ENCODE results near the gene CD63.

CD63 gene

DNA sequence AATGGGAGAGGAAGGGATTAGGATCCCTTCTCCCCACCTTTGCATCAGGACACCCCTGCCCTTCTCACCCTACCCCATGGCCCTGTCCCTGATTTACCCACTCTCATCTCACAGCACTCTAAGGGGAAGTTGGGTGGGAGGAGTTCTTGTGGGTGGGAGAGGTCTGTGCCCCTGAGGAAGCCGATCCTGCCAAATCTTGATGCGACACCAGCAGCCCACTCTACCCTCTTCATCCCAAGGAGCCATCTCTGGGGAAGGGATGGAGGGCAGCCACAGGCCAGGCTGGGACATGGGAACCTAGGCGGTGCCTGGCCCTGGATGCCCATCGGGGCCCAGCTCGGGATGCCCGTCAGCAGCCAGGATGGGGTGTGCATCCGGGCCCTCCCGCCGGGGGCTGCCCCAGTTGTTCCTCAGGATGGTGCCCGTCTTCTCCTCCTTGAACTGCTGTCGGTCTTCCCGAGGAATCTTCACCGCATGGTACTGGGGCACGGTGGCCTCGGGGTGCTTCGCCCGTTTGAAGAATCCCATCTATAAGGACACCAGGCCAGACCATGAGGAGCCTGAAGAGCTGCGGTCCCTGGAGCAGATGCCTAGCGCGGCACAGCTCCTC lies 43.9 kb downstream of the CD63 start:
- no peak for DNase-seq

- DNase-seq: no peak
Measured at GRCh38 chr12:55683676-55684075, 45.1 kb downstream of the CD63 start.

GRCh38 chr12:55682087-55682796 lies 46.6 kb downstream of the CD63 start:
- DNase-seq: no peak

DNA sequence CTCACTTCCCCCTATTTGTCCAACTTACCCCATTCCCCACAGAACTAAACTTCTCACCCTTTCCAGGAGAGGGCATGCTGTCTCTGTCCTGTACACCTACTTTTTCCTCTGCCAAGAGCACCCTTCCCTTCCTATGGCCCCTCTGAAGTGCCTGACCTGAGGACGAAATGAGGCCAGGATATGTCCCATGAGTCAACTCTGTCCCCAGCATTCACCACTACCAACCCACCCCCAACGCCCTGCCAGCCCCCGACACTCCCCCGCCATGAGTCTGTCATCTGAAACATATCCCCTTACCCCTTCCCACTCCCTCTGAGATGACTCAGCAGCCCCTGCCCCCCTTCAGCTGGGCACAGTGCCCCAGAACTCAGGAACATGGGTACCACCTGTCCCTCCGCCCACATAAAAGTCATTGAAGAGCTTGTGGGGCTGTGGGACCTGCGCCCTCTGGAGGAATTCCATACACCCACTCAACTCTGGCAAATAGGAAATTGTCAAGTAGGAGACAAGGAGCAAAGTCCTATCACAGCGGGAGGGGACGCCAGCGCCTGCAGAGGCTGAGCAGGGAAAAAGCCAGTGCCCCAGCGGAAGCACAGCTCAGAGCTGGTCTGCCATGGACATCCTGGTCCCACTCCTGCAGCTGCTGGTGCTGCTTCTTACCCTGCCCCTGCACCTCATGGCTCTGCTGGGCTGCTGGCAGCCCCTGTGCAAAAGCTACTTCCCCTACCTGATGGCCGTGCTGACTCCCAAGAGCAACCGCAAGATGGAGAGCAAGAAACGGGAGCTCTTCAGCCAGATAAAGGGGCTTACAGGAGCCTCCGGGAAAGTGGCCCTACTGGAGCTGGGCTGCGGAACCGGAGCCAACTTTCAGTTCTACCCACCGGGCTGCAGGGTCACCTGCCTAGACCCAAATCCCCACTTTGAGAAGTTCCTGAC lies 47.4 kb downstream of the CD63 start:
- DNase-seq: no peak

- no peak for DNase-seq
Measured at GRCh38 chr12:55679691-55680090, 49.1 kb downstream of the CD63 start.

DNA sequence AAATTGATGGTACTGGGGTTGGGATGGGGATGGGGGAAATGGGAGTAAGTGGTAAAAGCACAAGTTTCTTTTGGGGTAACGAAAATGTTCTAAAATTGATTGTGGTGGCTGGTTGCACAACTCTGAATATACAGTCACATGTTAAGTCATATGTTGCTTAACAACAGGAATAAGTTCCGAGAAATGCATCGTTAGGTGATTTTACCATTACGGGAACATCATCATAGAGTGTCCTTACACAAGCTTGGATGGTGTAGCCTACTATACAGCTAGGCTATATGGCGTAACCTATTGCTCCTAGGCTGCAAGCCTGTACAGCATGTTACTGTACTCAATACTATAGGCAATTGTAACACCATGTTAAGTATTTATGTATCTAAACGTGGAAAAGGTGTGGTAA lies 52.1 kb downstream of the CD63 start:
- no peak for DNase-seq

- no peak for DNase-seq
Measured at GRCh38 chr12:55675666-55676065, 53.1 kb downstream of the CD63 start.
